Femur (tissue), 1 donor: Measurements from ENCODE around the gene DCLK2.

Experiments used
- DNase-seq: peaks from one replicate; pipeline ENCODE4 v3.0.0-alpha.2; 2017

DCLK2 gene

GRCh38 chr4:150283689-150284088 lies 205.4 kb downstream of the DCLK2 start:
- DNase-seq = no peak

DNA sequence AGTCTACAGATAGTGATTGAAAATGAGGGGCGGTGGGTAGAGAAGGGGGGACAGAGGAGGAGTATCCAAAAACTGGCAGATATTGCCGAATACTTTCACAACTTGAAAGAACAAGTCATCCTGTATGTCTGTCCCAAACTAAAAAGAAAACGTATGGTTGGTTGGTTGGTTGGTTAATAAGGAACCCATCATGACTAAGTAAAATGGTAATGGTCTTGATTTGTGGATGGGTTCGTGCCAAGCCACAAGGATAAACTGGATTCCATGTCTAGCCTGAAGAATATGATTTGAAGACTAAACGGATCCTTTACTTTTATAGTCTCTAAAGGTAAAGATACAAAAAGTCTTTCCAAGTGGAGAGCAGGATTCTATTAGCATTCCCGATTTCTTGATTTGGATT lies 208.4 kb downstream of the DCLK2 start:
- no peak for DNase-seq

DNA sequence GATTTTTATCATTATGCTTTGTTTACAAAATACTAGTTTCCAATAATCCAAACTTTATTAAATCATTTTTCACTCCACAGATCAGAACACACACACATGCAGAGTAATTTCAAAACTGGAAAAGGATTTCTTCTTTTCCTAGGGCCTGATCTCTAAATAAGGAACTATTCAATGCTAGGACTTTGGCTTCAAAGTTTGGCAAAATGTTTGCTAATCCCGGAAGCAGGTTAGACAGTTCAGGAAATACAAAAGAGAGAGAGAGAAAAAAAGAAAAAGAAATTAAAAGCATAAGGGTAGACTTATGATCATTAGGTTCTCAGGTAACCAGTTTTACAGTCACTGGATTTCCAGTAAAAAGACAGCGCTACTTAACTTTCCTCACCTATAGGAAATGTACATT lies 211.0 kb downstream of the DCLK2 start:
- DNase-seq = no peak

DNA sequence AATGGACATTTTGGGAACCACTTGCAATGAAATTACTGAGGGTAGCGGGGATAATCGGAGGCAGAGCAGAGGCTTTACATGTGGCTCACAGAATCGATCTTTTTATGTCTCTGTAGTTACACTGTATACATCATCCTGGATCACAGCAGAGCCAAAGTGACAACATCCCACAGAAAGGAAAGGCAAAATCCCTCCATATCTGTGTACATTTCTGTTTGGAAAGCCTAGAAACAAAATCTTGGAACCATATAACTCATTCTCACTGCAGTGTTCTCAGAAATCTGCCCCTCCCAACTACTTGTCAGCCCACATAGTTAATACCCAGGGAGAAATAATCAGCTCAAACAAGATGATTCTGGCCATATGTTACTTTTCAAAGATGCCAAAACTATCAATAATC lies 211.6 kb downstream of the DCLK2 start:
- DNase-seq = no peak

DNA sequence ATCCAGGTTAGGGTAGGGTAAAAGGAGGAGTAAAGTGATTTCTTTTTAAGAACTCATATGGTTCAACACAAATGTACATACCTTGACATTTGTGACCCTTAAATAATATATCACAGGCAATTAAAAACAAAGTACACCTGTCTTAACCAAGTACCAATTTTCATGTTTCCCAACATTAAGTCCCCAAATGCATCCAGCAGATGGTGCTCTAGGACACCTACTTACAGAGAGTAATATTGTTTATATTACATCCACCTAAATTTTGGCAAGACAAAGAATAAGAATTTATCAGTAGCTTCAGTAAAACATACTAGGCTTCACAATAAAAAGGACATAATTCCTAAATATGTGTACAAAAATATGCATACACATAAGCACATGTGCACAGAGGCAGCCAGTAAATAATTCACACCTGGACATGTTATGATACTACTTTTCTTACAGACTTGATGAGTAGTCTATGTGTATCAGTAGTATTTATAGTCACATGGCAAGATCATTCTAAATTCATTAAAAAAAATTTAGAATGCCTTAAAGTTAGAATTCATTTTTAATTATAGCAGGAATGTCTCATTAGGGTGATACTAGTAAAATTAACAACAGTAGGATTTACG lies 219.7 kb downstream of the DCLK2 start:
- DNase-seq = peak; percentile 34

DNA sequence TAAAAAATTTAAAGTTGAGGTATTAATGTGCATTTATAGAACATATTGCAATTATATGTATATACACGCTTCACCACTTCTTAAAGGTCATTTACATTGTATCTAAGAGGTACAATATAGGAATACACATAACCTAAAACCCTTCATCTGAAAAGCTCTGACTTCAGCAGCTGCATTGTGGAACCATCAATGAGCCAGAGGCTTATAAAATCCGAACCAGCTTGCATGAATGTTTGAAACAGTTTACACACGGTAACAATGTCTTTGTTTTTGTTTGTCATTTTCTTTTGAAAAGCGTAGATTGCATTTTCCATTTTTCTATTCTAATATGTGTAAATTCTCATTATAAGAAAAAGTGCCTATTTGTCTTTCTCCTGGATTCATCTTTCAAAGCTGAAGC lies 221.6 kb downstream of the DCLK2 start:
- DNase-seq = no peak

- peak; percentile 34 for DNase-seq
Observed at GRCh38 chr4:150302553-150302952, 224.3 kb downstream of the DCLK2 start.

DNA sequence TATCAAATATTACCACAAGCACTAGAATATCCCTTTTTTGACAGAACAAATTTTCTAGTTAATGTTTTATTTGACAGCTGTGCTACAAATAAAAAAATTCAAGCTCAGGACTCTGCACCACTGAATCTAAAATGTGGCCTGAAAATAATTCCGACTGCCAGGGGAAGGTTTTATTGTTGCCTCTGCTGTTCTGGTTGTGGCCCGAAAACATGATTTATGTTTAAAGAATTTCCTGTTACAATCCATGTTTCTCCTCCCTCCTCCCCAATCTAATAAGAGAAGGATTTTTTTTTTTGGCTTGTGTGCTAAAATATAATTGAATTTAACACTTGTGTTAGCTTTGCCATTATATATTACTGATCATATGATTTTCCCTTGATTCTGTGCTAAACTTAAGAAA lies 227.8 kb downstream of the DCLK2 start:
- no peak for DNase-seq

- no peak for DNase-seq
Observed at GRCh38 chr4:150306719-150307118, 228.5 kb downstream of the DCLK2 start.
